KBM-7 (cell line): ENCODE measurements around the gene SLU7.

Experiments used
- DNase-seq: peaks from one replicate; pipeline ENCODE4 v3.0.0-alpha.2; 2015
- in situ Hi-C: fragments of 300-500 bp; cut with MboI; formaldehyde crosslinking; loops from 2 replicates; pipeline ENCODE4 v1.14.3; 2020; ENCODE audit warnings: low sequenced_read_pairs, low pct_unique_long_range_greater_than_20kb, mixed read lengths

SLU7 gene

DNA sequence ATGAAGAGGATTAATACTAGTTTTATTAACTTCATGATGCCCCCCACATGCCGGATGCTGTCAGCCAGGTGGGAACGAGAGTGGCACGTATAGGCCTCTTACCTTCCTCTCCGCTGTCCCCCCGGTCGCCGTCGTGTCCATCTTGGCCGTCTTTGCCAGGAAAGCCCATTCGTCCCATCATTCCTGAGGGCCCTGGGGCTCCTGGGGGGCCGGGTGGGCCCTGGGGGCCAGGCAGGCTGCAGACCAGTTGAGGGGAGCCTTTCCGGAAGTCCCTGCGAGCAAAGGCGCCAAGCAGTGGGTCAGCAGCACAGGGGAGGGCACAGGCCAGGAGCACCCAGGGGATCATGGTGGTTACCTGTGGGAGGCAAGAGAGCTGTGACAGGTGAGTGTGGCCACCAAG is 64.2 kb downstream of the SLU7 start:
- in situ Hi-C loops, result no loop called here
- no peak for DNase-seq

GRCh38 chr5:160353379-160353778 is 65.5 kb downstream of the SLU7 start:
- in situ Hi-C loops, result no loop called here
- no peak for DNase-seq

DNA sequence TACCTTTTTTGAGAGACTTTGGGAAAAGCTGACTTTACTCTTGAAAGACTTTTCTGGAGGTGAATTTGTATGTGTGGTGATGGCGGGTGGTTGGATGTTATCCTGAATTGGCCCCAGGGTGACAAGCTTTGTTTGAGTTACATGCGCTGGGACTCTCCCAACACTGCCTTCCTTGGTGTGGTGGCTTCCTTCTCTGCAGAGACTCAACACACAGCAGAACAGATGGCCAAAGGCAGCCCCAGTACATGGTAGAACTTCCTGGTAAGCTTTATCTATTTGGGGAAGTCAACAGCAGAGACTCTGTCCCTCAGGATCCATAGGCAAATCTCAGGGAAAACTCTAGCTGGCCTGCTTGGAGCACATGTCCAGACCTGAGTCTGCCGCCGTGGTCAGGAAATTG is 66.6 kb downstream of the SLU7 start:
- DNase-seq, result no peak
- in situ Hi-C loops, result no loop called here
